Brain microvascular endothelial cell (primary cell): ENCODE data around the gene RAD51.

Experiments used
- DNase-seq: peaks from one replicate; pipeline ENCODE4 v3.0.0-alpha.2; 2020
- H3K27ac ChIP-seq: fragments of 250-450 bp; sonication (Bioruptor Pico); 2 replicates; pipeline ENCODE4 v1.5.1; 2020; ENCODE audit warnings: mild to moderate bottlenecking, moderate library complexity
- H3K27me3 ChIP-seq: fragments of 250-450 bp; sonication (Bioruptor Pico); replicated peaks from 2 replicates; pipeline ENCODE4 v1.5.1; 2020; ENCODE audit warnings: mild to moderate bottlenecking
- H3K36me3 ChIP-seq: fragments of 250-450 bp; sonication (Bioruptor Pico); replicated peaks from 2 replicates; pipeline ENCODE4 v1.5.1; 2020; ENCODE audit warnings: mild to moderate bottlenecking
- H3K4me3 ChIP-seq: 2 replicates; pipeline ENCODE4 v1.5.1; 2011; ENCODE audit warnings: low read depth, mild to moderate bottlenecking, control low read depth, low read length, moderate library complexity
- CTCF ChIP-seq: IDR thresholded peaks from 2 replicates; pipeline ENCODE4 v1.5.1; 2011; ENCODE audit warnings: low read depth, mild to moderate bottlenecking, moderate library complexity, low read length, control low read depth, inconsistent platforms; ENCODE audit errors: missing control alignments
- in situ Hi-C: cut with HindIII; loops from 2 replicates; pipeline ENCODE4 v1.10.0; 2017; ENCODE audit warnings: low sequenced_read_pairs, low pct_ligation_motif_present

The RAD51 gene

GRCh38 chr15:40743921-40744814, 49.2 kb downstream of the RAD51 start:
- Histone ChIP-seq H3K27ac (peak overlapping the region; percentile 5), H3K36me3 (peaks cover 30% of the 10 kb centered on the region), H3K4me3 (no peak overlapping the region), H3K27me3 (no peaks in the 10 kb centered on the region)
- DNase-seq: peak; percentile 68
- TF ChIP-seq CTCF: peak; percentile 46
- in situ Hi-C loops: no loop called here

GRCh38 chr15:40744815-40745152, 49.8 kb downstream of the RAD51 start:
- Histone ChIP-seq H3K36me3 (peaks cover 23% of the 10 kb centered on the region), H3K27me3 (no peaks in the 10 kb centered on the region), H3K27ac (no peak overlapping the region), H3K4me3 (no peak overlapping the region)
- in situ Hi-C loops: no loop called here
- no peak for DNase-seq
- no peak for TF ChIP-seq CTCF

GRCh38 chr15:40746916-40747418, 52.0 kb downstream of the RAD51 start:
- peaks cover 17% of the 10 kb centered on the region for H3K36me3 ChIP-seq
- TF ChIP-seq CTCF: no peak
- no peak overlapping the region for H3K4me3 ChIP-seq
- H3K27ac ChIP-seq: no peak overlapping the region
- in situ Hi-C loops: no loop called here
- no peak for DNase-seq
- no peaks in the 10 kb centered on the region for H3K27me3 ChIP-seq

GRCh38 chr15:40747685-40748631, 53.0 kb downstream of the RAD51 start:
- H3K36me3 ChIP-seq: peaks cover 17% of the 10 kb centered on the region

GRCh38 chr15:40749151-40749630, 54.2 kb downstream of the RAD51 start:
- Histone ChIP-seq H3K27me3 (no peaks in the 10 kb centered on the region), H3K4me3 (no peak overlapping the region), H3K27ac (no peak overlapping the region), H3K36me3 (peaks cover 10% of the 10 kb centered on the region)
- no peak for DNase-seq
- no peak for TF ChIP-seq CTCF
- in situ Hi-C loops: no loop called here

More at GRCh38 chr15:40747685-40748631, 53.0 kb downstream of the RAD51 start:
- TF ChIP-seq CTCF: no peak
- in situ Hi-C loops: no loop called here
- Histone ChIP-seq H3K27ac (no peak overlapping the region), H3K27me3 (no peaks in the 10 kb centered on the region), H3K4me3 (no peak overlapping the region)
- no peak for DNase-seq
